ENCODE measurements around the gene ARHGAP4.

Gene ARHGAP4

GRCh38 chrX:153867671-153868070 lies 58.4 kb downstream of the ARHGAP4 start:
- DNase-seq (ENCODE audit: low spot score): no peak

GRCh38 chrX:153867139-153867538 lies 58.9 kb downstream of the ARHGAP4 start:
- DNase-seq (ENCODE audit: low spot score): no peak

- peak; percentile 56 for DNase-seq (ENCODE audit: low spot score)
Measured at GRCh38 chrX:153866302-153867019, 59.6 kb downstream of the ARHGAP4 start.

GRCh38 chrX:153865685-153866084 lies 60.4 kb downstream of the ARHGAP4 start:
- no peak for DNase-seq (ENCODE audit: low spot score)

GRCh38 chrX:153865321-153865580 lies 60.8 kb downstream of the ARHGAP4 start:
- DNase-seq (ENCODE audit: low spot score): no peak

GRCh38 chrX:153864561-153865320 lies 61.3 kb downstream of the ARHGAP4 start:
- DNase-seq (ENCODE audit: low spot score): no peak

- no peak for DNase-seq (ENCODE audit: low spot score)
Measured at GRCh38 chrX:153864101-153864500, 62.0 kb downstream of the ARHGAP4 start.

- no peak for DNase-seq (ENCODE audit: low spot score)
Measured at GRCh38 chrX:153863251-153863991, 62.6 kb downstream of the ARHGAP4 start.

- DNase-seq (ENCODE audit: low spot score): peak; percentile 62
Measured at GRCh38 chrX:153862369-153863250, 63.5 kb downstream of the ARHGAP4 start.

GRCh38 chrX:153861733-153862310 lies 64.2 kb downstream of the ARHGAP4 start:
- peak; percentile 80 for DNase-seq (ENCODE audit: low spot score)

GRCh38 chrX:153861151-153861550 lies 64.9 kb downstream of the ARHGAP4 start:
- DNase-seq (ENCODE audit: low spot score): no peak
